GM21360 (cell line): Measurements from ENCODE around the gene MED15.
"Not testable (repeated sequence)": the region's sequence is repeated elsewhere in the genome, so short reads cannot be mapped to it uniquely, and the experiment has no call there.

ENCODE experiments used
- ATAC-seq: cut with Tn5 transposase; IDR thresholded peaks from one replicate; pipeline ENCODE4 v1.9.1; 2021; ENCODE audit warnings: mild to moderate bottlenecking, moderate library complexity; ENCODE audit not compliant: unreplicated experiment

The MED15 gene

DNA sequence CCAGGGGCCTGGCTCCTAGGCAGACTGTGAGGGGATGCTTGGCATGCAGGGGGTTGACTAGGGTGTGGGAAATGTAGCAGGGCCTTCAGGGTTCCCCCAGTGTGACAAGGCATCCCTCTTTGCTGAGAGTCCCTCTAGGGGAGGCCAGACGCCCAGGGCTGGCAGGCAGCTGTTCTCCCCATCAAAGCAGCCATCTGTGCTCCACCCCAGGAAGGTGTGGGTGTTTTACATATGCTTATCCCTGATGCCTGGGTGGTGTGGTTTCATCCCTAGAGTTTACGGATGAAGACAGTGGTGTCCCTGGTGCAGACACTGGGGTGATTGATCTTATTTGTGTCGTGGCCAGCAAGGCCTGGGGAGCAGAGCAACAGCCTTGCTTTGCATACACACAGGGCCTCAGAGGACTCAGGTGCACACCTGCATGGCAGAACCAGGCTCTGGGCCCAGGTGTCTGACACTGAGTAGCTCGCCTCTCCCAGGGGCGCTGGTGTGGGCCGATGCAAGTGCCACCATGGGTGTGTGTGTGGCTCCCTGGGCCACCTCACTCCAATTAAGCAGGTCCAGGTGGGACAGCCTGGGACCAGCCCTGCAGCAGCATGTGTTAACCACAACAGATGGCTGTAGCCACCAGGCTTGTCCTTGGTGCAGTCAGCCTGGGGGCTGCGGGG is 74.2 kb downstream of the MED15 start:
- no peak for ATAC-seq

- ATAC-seq, result no peak
These were observed 74.7 kb downstream of the MED15 start for GRCh38 chr22:20582171-20582511.

DNA sequence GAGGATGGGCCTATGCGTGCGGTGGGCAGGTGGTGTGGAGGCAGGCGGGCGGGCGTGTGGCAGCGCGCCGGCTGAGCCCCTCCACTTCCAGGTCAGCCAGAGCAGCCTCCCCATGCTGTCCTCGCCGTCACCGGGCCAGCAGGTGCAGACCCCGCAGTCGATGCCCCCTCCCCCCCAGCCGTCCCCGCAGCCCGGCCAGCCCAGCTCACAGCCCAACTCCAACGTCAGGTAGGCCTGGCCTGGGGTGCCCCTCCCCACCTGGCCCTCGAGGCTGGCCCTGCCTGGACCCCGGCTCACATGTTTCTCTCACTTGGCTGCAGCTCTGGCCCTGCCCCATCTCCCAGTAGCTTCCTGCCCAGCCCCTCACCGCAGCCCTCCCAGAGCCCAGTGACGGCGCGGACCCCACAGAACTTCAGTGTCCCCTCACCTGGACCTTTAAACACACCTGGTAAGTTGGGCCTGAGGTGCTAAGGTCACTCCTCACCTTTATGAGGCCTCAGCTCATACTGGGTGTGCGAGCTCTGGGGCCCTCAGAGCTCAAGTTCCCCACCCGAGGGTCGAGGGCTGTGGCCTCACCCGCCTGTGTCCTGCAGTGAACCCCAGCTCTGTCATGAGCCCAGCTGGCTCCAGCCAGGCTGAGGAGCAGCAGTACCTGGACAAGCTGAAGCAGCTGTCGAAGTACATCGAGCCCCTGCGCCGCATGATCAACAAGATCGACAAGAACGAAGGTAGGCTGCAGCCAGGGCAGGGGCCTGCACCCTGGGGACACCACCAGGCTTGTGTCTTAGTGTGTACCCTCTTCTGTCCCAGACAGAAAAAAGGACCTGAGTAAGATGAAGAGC is 75.3 kb downstream of the MED15 start:
- ATAC-seq, result no peak

GRCh38 chr22:20583471-20583922 is 76.1 kb downstream of the MED15 start:
- ATAC-seq, result no peak

DNA sequence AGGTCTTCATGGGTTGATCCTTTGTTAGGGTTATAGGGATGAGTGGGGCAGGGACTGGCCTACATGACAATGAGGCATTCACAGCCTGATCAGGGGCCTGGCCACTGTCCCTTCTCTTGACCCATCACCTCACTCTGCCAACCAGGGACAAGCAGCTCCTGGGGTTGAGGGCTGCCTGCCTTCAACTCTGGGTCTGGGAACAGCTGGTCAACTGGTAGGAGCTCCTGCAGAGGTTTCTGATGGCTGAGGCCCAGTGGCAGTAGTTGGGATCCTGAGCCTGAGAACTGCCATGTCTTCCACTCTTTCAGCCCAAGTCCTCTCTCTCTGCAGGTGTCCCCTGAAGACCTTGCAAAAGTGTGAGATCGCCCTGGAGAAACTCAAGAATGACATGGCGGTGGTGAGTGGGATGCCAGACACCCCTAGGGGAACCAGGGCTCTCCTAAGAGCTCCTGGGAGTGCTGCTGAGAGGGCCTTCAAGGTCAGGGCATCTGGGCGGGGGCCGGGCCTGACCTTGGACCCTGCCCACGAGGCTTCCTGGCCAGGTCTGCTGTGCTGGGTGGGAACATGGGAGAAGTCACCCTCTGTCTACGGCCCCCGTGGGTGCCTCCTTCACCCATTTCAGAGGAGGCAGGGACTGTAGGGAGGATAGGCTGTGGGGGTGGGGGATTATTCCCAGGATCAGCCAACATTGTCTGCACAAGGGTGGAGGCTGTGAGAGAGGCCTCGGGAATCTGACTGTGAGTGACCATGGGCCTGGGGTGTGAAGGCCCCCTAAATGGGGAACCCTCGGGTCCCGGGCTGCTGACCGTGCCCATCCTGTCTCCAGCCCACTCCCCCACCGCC is 76.8 kb downstream of the MED15 start:
- ATAC-seq, result no peak

GRCh38 chr22:20584872-20585638 is 77.6 kb downstream of the MED15 start:
- no peak for ATAC-seq

- ATAC-seq, result no peak
These were observed 78.4 kb downstream of the MED15 start for GRCh38 chr22:20585639-20586402.

GRCh38 chr22:20586403-20586745 is 79.0 kb downstream of the MED15 start:
- ATAC-seq, result no peak

DNA sequence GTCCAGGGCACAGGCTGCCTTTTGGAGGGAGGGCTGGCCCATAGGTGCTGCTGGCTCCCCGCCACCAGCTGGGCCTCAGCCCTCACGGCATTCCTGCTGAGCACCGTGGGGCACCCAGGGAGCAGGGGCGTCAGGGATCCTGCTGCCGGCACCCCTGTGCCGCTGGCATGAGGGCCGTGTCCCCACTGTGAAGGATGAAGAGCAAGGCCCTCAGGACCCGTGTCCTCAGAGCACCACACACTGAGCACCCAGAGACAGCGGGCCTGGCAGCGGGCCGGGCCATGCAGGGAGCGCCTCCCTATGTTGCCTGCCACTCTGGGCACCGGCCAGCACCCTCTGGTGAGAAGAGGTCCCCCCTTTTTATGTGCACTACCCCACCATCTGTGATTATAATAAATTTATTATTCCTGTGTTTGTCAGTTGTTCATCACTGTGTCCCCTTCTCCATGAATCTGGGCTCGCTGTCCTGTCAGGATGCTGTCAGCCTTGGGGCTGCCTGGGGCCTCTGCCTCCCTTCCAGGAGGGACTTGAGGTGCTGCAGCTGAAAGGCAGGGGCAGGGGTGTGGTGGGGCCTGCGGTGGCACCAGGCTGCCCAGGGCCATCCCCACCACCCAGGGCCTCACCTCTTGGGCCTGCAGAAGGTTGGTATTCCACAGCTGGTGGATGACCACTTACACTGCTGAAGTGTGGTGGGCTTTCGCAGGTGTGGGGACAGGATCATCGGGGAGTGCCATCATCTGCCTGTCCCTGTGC is 80.0 kb downstream of the MED15 start:
- ATAC-seq, result no peak

GRCh38 chr22:20588092-20588842 is 80.9 kb downstream of the MED15 start:
- ATAC-seq, result no peak

DNA sequence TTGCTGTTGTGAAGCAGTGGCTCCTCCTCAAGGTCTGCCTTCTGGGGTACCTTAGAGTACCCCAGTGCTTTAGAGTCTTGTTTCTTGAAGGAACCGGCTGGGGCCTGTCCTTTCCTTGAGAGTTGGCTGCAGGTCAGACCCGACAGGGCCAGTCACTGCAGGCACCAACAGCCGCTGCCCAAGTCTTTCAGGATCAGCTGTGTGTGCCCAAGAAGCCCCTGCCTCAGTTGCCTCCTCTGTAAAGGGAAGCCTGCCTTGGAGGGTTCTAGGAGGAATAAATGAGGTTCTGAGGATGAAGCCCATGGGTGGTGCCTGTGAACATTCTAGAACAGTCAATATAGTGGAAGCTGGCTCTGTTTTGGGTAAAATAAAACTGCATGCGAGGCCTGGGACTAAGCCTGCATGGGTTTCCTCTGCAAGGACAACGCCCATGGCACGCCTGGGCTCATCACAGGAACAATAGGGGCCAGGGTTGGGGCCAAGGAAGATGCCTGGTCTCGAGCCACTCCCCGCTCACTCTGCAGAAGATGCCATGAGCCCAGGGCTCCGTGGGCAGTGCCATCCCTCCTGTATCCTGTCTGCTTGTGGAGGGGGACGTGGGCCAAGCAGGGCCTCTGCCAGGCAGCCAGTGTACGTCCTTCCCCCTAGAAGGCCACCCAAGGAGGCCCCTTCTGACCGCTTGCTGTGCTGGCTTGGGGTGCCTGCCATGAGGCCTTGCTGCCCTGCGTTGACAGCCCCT is 81.6 kb downstream of the MED15 start:
- ATAC-seq, result no peak

DNA sequence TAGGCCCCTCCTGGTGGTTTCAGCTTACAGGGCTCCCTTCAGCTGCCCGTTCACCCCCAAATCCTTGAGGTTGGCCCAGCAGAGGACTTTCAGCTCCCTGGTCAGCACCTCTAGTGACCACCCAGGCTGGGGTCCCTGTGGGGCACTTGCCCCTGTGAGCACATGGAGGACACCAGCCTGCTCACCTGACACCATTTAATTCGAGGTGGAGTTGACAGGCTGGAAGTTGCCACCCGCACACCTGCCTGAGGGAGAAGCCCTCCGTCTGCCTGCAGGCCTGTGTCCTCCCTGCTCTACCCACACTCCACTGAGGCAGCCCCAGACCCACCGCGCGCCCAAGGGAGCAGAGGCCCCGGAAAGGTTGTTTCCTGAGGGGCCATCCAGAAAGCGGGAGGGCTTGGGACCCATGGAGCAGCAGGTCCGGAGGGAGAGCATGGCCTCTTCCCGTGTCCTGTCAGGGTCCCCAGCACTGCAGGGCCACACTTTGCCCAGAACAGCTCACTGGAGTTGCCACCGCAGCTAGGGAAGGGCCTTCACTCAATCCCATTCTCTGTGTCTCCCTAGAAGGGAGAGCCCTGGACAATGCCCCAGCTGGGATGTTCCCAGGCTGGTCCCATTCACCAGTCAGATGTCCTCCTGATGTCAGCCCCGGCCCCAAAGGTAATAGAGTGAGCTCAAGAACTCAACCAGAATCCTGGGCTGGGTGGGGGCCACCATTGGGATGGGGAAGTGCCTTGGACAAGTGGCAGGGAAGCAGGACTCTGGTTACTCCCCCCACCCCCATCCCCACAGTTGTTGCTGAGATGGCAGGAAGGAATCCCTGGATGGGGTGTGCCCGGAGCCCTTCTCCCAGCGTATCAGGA is 82.4 kb downstream of the MED15 start:
- no peak for ATAC-seq

DNA sequence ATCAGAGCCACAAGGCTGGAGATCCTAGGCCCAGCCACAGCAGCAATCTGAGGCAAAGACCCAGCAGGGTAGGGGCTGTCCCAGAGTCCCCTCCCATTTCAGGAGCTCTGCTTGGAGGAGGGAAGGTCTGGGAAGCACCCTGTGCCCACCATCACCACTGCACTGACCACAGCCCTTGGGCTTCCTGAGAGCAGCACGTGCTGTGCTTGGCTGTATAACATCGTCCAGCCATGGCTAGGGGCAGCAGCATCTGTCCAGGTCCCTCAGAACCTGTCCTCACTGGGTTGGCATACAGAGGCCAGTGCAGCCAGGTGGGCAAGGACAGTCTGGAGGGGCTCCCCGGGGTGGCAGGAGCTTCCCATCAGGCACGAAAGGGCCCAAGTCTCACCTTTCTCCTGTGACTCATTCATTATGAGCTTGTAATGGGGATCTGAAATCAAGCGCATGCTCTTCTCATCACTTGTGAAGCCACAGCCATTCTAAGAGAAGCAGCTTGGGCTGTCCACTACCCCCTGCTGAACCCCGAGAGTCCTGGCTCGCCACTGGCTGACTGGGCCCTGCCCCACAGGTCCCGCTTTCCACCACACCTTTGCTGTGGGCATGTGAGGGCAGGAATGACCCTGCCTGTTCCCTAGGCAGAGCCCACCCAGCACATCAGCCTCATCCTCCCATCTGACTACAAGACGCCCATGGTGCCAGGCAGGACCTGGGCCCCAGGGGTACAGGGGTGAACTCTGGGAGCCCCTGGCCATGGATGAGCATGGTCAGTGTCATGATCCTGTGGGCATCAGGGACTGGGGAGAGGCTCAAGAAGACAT is 83.3 kb downstream of the MED15 start:
- ATAC-seq, result no peak

GRCh38 chr22:20591295-20591645 is 83.9 kb downstream of the MED15 start:
- ATAC-seq, result no peak

- ATAC-seq, result no peak
These were observed 84.4 kb downstream of the MED15 start for GRCh38 chr22:20591660-20592310.

DNA sequence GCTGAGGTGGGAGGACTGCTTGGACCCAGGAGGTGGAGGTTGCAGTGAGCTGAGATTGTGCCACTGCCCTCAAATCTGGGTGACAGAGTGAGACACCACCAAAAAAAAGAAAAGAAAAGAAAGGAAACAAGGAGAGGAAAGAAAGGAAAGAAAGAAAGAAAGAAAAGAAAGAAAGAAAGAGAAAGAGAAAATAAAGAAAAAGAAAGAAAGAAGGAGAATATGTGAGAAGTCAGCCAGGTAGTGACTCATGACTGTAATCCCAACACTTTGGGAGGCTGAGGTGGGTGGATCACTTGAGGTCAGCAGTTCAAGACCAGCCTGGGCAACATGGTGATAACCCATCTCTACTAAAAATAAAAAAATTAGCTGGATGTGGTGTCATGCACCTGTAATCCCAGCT is 86.6 kb downstream of the MED15 start:
- ATAC-seq, result not testable (repeated sequence)
